ENCODE results near the gene GSTO2. TPM values are rescaled to one million over a fixed set of nuclear protein-coding genes. Genes with fewer than 3 reads are reported as not detected.

Gene GSTO2
- total and polyA plus RNA-seq, 2 of the 13 experiments (the other 11 are each of a cell fraction or from before 2014, with no cell fraction given) = 2.1 to 7.9 TPM

- TF ChIP-seq, protein P1, sequence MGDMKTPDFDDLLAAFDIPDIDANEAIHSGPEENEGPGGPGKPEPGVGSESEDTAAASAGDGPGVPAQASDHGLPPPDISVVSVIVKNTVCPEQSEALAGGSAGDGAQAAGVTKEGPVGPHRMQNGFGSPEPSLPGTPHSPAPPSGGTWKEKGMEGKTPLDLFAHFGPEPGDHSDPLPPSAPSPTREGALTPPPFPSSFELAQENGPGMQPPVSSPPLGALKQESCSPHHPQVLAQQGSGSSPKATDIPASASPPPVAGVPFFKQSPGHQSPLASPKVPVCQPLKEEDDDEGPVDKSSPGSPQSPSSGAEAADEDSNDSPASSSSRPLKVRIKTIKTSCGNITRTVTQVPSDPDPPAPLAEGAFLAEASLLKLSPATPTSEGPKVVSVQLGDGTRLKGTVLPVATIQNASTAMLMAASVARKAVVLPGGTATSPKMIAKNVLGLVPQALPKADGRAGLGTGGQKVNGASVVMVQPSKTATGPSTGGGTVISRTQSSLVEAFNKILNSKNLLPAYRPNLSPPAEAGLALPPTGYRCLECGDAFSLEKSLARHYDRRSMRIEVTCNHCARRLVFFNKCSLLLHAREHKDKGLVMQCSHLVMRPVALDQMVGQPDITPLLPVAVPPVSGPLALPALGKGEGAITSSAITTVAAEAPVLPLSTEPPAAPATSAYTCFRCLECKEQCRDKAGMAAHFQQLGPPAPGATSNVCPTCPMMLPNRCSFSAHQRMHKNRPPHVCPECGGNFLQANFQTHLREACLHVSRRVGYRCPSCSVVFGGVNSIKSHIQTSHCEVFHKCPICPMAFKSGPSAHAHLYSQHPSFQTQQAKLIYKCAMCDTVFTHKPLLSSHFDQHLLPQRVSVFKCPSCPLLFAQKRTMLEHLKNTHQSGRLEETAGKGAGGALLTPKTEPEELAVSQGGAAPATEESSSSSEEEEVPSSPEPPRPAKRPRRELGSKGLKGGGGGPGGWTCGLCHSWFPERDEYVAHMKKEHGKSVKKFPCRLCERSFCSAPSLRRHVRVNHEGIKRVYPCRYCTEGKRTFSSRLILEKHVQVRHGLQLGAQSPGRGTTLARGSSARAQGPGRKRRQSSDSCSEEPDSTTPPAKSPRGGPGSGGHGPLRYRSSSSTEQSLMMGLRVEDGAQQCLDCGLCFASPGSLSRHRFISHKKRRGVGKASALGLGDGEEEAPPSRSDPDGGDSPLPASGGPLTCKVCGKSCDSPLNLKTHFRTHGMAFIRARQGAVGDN (CRISPR knock-in tag; IDR thresholded peaks at IDR 0.05) = peak; percentile 81
- TF ChIP-seq ZNF333 (CRISPR knock-in tag; IDR thresholded peaks at IDR 0.05; ENCODE audit: borderline replicate concordance) (no peak), HOXD1 (CRISPR knock-in tag; IDR thresholded peaks at IDR 0.05) (no peak), CENPT (CRISPR knock-in tag; IDR thresholded peaks at IDR 0.05; ENCODE audit: low read depth) (no peak), MED1 (CRISPR knock-in tag; IDR thresholded peaks at IDR 0.05) (no peak), NONO (IDR thresholded peaks at IDR 0.05) (no peak), NONO (CRISPR knock-in tag; conservative IDR thresholded peaks at IDR 0.05) (peak; percentile 51; the same call in 1 of the 2 replicates), BRF2 (CRISPR knock-in tag; IDR thresholded peaks at IDR 0.05) (no peak), HNF4A (CRISPR knock-in tag; IDR thresholded peaks at IDR 0.05) (no peak; the same call in 1 of the 2 replicates), HMGA1 (CRISPR knock-in tag; conservative IDR thresholded peaks at IDR 0.05) (no peak), NFKB2 (CRISPR knock-in tag; IDR thresholded peaks at IDR 0.05; ENCODE audit: borderline replicate concordance) (peak; percentile 22; the same call in 1 of the 2 replicates), ASH2L (IDR thresholded peaks at IDR 0.05; ENCODE audit: insufficient read length, low read depth, low read length) (peak; percentile 22)
- TF ChIP-seq, protein P2, sequence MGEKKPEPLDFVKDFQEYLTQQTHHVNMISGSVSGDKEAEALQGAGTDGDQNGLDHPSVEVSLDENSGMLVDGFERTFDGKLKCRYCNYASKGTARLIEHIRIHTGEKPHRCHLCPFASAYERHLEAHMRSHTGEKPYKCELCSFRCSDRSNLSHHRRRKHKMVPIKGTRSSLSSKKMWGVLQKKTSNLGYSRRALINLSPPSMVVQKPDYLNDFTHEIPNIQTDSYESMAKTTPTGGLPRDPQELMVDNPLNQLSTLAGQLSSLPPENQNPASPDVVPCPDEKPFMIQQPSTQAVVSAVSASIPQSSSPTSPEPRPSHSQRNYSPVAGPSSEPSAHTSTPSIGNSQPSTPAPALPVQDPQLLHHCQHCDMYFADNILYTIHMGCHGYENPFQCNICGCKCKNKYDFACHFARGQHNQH (CRISPR knock-in tag; IDR thresholded peaks at IDR 0.05) = peak; percentile 45; the same call in 1 of the 2 replicates
- TF ChIP-seq, protein P3, sequence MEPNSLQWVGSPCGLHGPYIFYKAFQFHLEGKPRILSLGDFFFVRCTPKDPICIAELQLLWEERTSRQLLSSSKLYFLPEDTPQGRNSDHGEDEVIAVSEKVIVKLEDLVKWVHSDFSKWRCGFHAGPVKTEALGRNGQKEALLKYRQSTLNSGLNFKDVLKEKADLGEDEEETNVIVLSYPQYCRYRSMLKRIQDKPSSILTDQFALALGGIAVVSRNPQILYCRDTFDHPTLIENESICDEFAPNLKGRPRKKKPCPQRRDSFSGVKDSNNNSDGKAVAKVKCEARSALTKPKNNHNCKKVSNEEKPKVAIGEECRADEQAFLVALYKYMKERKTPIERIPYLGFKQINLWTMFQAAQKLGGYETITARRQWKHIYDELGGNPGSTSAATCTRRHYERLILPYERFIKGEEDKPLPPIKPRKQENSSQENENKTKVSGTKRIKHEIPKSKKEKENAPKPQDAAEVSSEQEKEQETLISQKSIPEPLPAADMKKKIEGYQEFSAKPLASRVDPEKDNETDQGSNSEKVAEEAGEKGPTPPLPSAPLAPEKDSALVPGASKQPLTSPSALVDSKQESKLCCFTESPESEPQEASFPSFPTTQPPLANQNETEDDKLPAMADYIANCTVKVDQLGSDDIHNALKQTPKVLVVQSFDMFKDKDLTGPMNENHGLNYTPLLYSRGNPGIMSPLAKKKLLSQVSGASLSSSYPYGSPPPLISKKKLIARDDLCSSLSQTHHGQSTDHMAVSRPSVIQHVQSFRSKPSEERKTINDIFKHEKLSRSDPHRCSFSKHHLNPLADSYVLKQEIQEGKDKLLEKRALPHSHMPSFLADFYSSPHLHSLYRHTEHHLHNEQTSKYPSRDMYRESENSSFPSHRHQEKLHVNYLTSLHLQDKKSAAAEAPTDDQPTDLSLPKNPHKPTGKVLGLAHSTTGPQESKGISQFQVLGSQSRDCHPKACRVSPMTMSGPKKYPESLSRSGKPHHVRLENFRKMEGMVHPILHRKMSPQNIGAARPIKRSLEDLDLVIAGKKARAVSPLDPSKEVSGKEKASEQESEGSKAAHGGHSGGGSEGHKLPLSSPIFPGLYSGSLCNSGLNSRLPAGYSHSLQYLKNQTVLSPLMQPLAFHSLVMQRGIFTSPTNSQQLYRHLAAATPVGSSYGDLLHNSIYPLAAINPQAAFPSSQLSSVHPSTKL (CRISPR knock-in tag; IDR thresholded peaks at IDR 0.05) = peak; percentile 60
- TF ChIP-seq, protein P4, sequence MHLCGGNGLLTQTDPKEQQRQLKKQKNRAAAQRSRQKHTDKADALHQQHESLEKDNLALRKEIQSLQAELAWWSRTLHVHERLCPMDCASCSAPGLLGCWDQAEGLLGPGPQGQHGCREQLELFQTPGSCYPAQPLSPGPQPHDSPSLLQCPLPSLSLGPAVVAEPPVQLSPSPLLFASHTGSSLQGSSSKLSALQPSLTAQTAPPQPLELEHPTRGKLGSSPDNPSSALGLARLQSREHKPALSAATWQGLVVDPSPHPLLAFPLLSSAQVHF (CRISPR knock-in tag; IDR thresholded peaks at IDR 0.05) = no peak
- TF ChIP-seq, protein P5, sequence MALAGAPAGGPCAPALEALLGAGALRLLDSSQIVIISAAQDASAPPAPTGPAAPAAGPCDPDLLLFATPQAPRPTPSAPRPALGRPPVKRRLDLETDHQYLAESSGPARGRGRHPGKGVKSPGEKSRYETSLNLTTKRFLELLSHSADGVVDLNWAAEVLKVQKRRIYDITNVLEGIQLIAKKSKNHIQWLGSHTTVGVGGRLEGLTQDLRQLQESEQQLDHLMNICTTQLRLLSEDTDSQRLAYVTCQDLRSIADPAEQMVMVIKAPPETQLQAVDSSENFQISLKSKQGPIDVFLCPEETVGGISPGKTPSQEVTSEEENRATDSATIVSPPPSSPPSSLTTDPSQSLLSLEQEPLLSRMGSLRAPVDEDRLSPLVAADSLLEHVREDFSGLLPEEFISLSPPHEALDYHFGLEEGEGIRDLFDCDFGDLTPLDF (CRISPR knock-in tag; IDR thresholded peaks at IDR 0.05) = no peak
Measured at GRCh38 chr10:104291439-104291951, 22.5 kb downstream of the GSTO2 start (continued).

Data from HepG2 (cell line).